CD4-positive, alpha-beta T cell treated with Interleukin-4 for 1 hour (primary cell): ENCODE measurements around the gene PRDX3.

Source experiments
- DNase-seq, 2 donors: peaks; one replicate each; pipeline ENCODE4 v3.0.0-alpha.2; 2020 to 2022

The PRDX3 gene

DNA sequence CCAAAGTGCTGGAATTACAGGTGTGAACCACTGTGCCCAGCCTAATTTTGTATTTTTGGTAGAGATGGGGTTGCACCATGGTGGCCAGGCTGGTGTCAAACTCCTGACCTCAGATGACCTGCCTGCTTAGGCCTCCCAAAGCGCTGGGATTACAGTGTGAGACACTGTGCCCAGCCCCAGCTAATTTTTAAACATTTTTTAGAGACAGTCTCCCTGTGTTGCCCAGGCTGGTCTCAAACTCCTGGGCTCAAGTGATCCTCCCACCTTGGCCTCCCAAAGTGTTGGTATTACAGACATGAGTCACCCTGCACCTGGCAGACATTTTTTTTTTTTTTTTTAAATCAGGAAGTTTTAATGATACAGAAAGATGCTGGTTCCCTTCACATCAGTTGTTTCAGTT lies 59.2 kb downstream of the PRDX3 start:
- no peak for DNase-seq

GRCh38 chr10:119118231-119118630 lies 60.4 kb downstream of the PRDX3 start:
- DNase-seq = no peak
